ENCODE data around the gene MINAR1.

Gene MINAR1

GRCh38 chr15:79431636-79432344 is at the start of gene MINAR1:
Gene MINAR1, plus strand, starts transcription at chr15:79432336. Its CDS starts 23,812 bp downstream, at chr15:79456148.
- peak within 1 kb of the TSS; percentile 44 for H3K4me3 ChIP-seq (replicated peaks; ENCODE audit: low read depth, low read length)
- TF ChIP-seq CTCF (IDR thresholded peaks at IDR 0.05; ENCODE audit: low read length, missing control alignments): no peak
- DNase-seq (ENCODE audit: low read depth): peak; percentile 41

GRCh38 chr15:79394231-79394630 is 37.9 kb upstream of the MINAR1 start:
- TF ChIP-seq CTCF (IDR thresholded peaks at IDR 0.05; ENCODE audit: low read length, missing control alignments): no peak
- DNase-seq (ENCODE audit: low read depth): peak; percentile 54
- no peak overlapping the region for H3K4me3 ChIP-seq (replicated peaks; ENCODE audit: low read depth, low read length)

- TF ChIP-seq CTCF (IDR thresholded peaks at IDR 0.05; ENCODE audit: low read length, missing control alignments): no peak
- no peak for DNase-seq (ENCODE audit: low read depth)
- no peak overlapping the region for H3K4me3 ChIP-seq (replicated peaks; ENCODE audit: low read depth, low read length)
Observed at GRCh38 chr15:79396850-79397249, 35.3 kb upstream of the MINAR1 start.

GRCh38 chr15:79397269-79397910 is 34.7 kb upstream of the MINAR1 start:
- no peak for DNase-seq (ENCODE audit: low read depth)
- H3K4me3 ChIP-seq (replicated peaks; ENCODE audit: low read depth, low read length): no peak overlapping the region
- TF ChIP-seq CTCF (IDR thresholded peaks at IDR 0.05; ENCODE audit: low read length, missing control alignments): no peak

GRCh38 chr15:79399606-79400005 is 32.5 kb upstream of the MINAR1 start:
- H3K4me3 ChIP-seq (replicated peaks; ENCODE audit: low read depth, low read length): no peak overlapping the region
- DNase-seq (ENCODE audit: low read depth): no peak
- no peak for TF ChIP-seq CTCF (IDR thresholded peaks at IDR 0.05; ENCODE audit: low read length, missing control alignments)

GRCh38 chr15:79400650-79401049 is 31.5 kb upstream of the MINAR1 start:
- no peak for TF ChIP-seq CTCF (IDR thresholded peaks at IDR 0.05; ENCODE audit: low read length, missing control alignments)
- no peak overlapping the region for H3K4me3 ChIP-seq (replicated peaks; ENCODE audit: low read depth, low read length)
- DNase-seq (ENCODE audit: low read depth): no peak

All from fibroblast of pulmonary artery (primary cell).